CD4-positive, alpha-beta T cell treated with Interleukin-12 subunit alpha and Interleukin-12 subunit beta, for 1 hour (primary cell): ENCODE results near the gene TNN.

Source experiments
- DNase-seq: peaks from one replicate; pipeline ENCODE4 v3.0.0-alpha.2; 2020

The TNN gene

GRCh38 chr1:175116210-175116798 is 48.7 kb downstream of the TNN start:
- no peak for DNase-seq

GRCh38 chr1:175116903-175117302 is 49.3 kb downstream of the TNN start:
- no peak for DNase-seq

GRCh38 chr1:175118375-175119367 is 51.0 kb downstream of the TNN start:
- no peak for DNase-seq

- no peak for DNase-seq
Observed at GRCh38 chr1:175120511-175120910, 52.9 kb downstream of the TNN start.

- no peak for DNase-seq
Observed at GRCh38 chr1:175124861-175125260, 57.2 kb downstream of the TNN start.

- DNase-seq, result no peak
Observed at GRCh38 chr1:175126347-175126746, 58.7 kb downstream of the TNN start.

- DNase-seq, result no peak
Observed at GRCh38 chr1:175127565-175127964, 59.9 kb downstream of the TNN start.

GRCh38 chr1:175128523-175128922 is 60.9 kb downstream of the TNN start:
- DNase-seq, result no peak

GRCh38 chr1:175129182-175129581 is 61.5 kb downstream of the TNN start:
- no peak for DNase-seq

GRCh38 chr1:175129644-175129996 is 62.0 kb downstream of the TNN start:
- no peak for DNase-seq

- DNase-seq, result no peak
Observed at GRCh38 chr1:175129997-175130648, 62.5 kb downstream of the TNN start.

GRCh38 chr1:175130649-175131045 is 63.0 kb downstream of the TNN start:
- no peak for DNase-seq

- no peak for DNase-seq
Observed at GRCh38 chr1:175131095-175131494, 63.5 kb downstream of the TNN start.

GRCh38 chr1:175132436-175132835 is 64.8 kb downstream of the TNN start:
- no peak for DNase-seq

GRCh38 chr1:175133673-175134435 is 66.2 kb downstream of the TNN start:
- no peak for DNase-seq

- DNase-seq, result no peak
Observed at GRCh38 chr1:175134500-175134899, 66.9 kb downstream of the TNN start.

- DNase-seq, result no peak
Observed at GRCh38 chr1:175136246-175136645, 68.6 kb downstream of the TNN start.

GRCh38 chr1:175137369-175137768 is 69.7 kb downstream of the TNN start:
- DNase-seq, result no peak

- DNase-seq, result no peak
Observed at GRCh38 chr1:175138579-175138978, 70.9 kb downstream of the TNN start.

- no peak for DNase-seq
Observed at GRCh38 chr1:175145899-175146528, 78.4 kb downstream of the TNN start.

GRCh38 chr1:175146529-175147213 is 79.0 kb downstream of the TNN start:
- peak; percentile 63 for DNase-seq

GRCh38 chr1:175147569-175147968 is 79.9 kb downstream of the TNN start:
- DNase-seq, result no peak
